ENCODE data around the gene SPIN2A. TPM values are rescaled to one million over a fixed set of nuclear protein-coding genes. Genes with fewer than 3 reads are reported as not detected.
A peak's percentile ranks its signal among the peaks of the same experiment; 100 is the strongest.
"Not testable (repeated sequence)": the region's sequence is repeated elsewhere in the genome, so short reads cannot be mapped to it uniquely, and the experiment has no call there.

The SPIN2A gene
- total RNA-seq, result under 1 TPM; 0.30 to 0.41 TPM

GRCh38 chrX:57137073-57137472 lies at the start of gene SPIN2A:
TSS of gene SPIN2A (minus strand) at chrX:57137397. CDS start at chrX:57136597, 800 bp downstream.
- H3K4me1 Mint-ChIP-seq, H3K4me3 Mint-ChIP-seq, H3K27me3 Mint-ChIP-seq, H3K27ac Mint-ChIP-seq, H3K36me3 Mint-ChIP-seq, H3K9me3 Mint-ChIP-seq, DNase-seq: not testable (repeated sequence)

GRCh38 chrX:57178605-57179004 lies 41.4 kb upstream of the SPIN2A start:
- H3K36me3 Mint-ChIP-seq, result no peaks in the 10 kb centered on the region
- no peaks in the 10 kb centered on the region for H3K27me3 Mint-ChIP-seq
- H3K4me3 Mint-ChIP-seq, result no peak overlapping the region
- H3K9me3 Mint-ChIP-seq, result peaks cover 15% of the 10 kb centered on the region
- DNase-seq, result no peak
- no peaks in the 10 kb centered on the region for H3K4me1 Mint-ChIP-seq
- H3K27ac Mint-ChIP-seq, result no peak overlapping the region

- Mint-ChIP-seq H3K4me3 (no peak overlapping the region), H3K27ac (no peak overlapping the region), H3K27me3 (no peaks in the 10 kb centered on the region), H3K9me3 (peaks cover 15% of the 10 kb centered on the region), H3K36me3 (peaks cover 2% of the 10 kb centered on the region), H3K4me1 (no peaks in the 10 kb centered on the region)
- no peak for DNase-seq
Observed at GRCh38 chrX:57177070-57177469, 39.9 kb upstream of the SPIN2A start.

GRCh38 chrX:57172544-57172943 lies 35.3 kb upstream of the SPIN2A start:
- DNase-seq, result no peak
- H3K36me3 Mint-ChIP-seq, result peaks cover 2% of the 10 kb centered on the region
- H3K27ac Mint-ChIP-seq, result no peak overlapping the region
- H3K4me1 Mint-ChIP-seq, result no peaks in the 10 kb centered on the region
- no peak overlapping the region for H3K4me3 Mint-ChIP-seq
- H3K9me3 Mint-ChIP-seq, result no peaks in the 10 kb centered on the region
- H3K27me3 Mint-ChIP-seq, result no peaks in the 10 kb centered on the region

GRCh38 chrX:57156397-57157049 lies 19.3 kb upstream of the SPIN2A start:
- peaks cover 18% of the 10 kb centered on the region for H3K9me3 Mint-ChIP-seq
- no peak overlapping the region for H3K4me3 Mint-ChIP-seq
- H3K36me3 Mint-ChIP-seq, result peaks cover 31% of the 10 kb centered on the region
- no peak for DNase-seq
- no peak overlapping the region for H3K27ac Mint-ChIP-seq
- no peaks in the 10 kb centered on the region for H3K4me1 Mint-ChIP-seq
- no peaks in the 10 kb centered on the region for H3K27me3 Mint-ChIP-seq

- H3K4me3 Mint-ChIP-seq, result no peak overlapping the region
- H3K27me3 Mint-ChIP-seq, result no peaks in the 10 kb centered on the region
- peaks cover 35% of the 10 kb centered on the region for H3K36me3 Mint-ChIP-seq
- no peaks in the 10 kb centered on the region for H3K4me1 Mint-ChIP-seq
- H3K9me3 Mint-ChIP-seq, result peaks cover 16% of the 10 kb centered on the region
- no peak overlapping the region for H3K27ac Mint-ChIP-seq
- DNase-seq, result no peak
Observed at GRCh38 chrX:57155171-57155570, 18.0 kb upstream of the SPIN2A start.

GRCh38 chrX:57152222-57152621 lies 15.0 kb upstream of the SPIN2A start:
- DNase-seq, H3K27me3 Mint-ChIP-seq, H3K4me3 Mint-ChIP-seq, H3K27ac Mint-ChIP-seq, H3K4me1 Mint-ChIP-seq: not testable (repeated sequence)
- Mint-ChIP-seq H3K36me3 (peaks cover 40% of the 10 kb centered on the region), H3K9me3 (peaks cover 18% of the 10 kb centered on the region)

- Mint-ChIP-seq H3K36me3 (no peaks in the 10 kb centered on the region), H3K27ac (no peak overlapping the region), H3K4me3 (no peak overlapping the region), H3K9me3 (no peaks in the 10 kb centered on the region), H3K27me3 (no peaks in the 10 kb centered on the region), H3K4me1 (peaks cover 4% of the 10 kb centered on the region)
- no peak for DNase-seq
Observed at GRCh38 chrX:57138674-57139073, 1.5 kb upstream of the SPIN2A start.

- no peak overlapping the region for H3K27ac Mint-ChIP-seq
- H3K27me3 Mint-ChIP-seq, result no peaks in the 10 kb centered on the region
- no peak for DNase-seq
- peaks cover 4% of the 10 kb centered on the region for H3K4me1 Mint-ChIP-seq
- no peaks in the 10 kb centered on the region for H3K9me3 Mint-ChIP-seq
- H3K4me3 Mint-ChIP-seq, result no peak overlapping the region
- H3K36me3 Mint-ChIP-seq, result no peaks in the 10 kb centered on the region
Observed at GRCh38 chrX:57137501-57137900, 304 bp upstream of the SPIN2A start.

GRCh38 chrX:57136589-57136988 lies 608 bp downstream of the SPIN2A start:
- not testable (repeated sequence) for H3K27me3 Mint-ChIP-seq, H3K4me3 Mint-ChIP-seq, H3K36me3 Mint-ChIP-seq, DNase-seq, H3K4me1 Mint-ChIP-seq, H3K27ac Mint-ChIP-seq, H3K9me3 Mint-ChIP-seq

GRCh38 chrX:57135287-57135686 lies 1.9 kb downstream of the SPIN2A start:
- Mint-ChIP-seq H3K9me3 (no peaks in the 10 kb centered on the region), H3K4me3 (no peak overlapping the region), H3K27me3 (no peaks in the 10 kb centered on the region), H3K36me3 (no peaks in the 10 kb centered on the region), H3K27ac (no peak overlapping the region), H3K4me1 (no peaks in the 10 kb centered on the region)
- DNase-seq, result no peak

- Mint-ChIP-seq H3K27ac (no peak overlapping the region), H3K36me3 (no peaks in the 10 kb centered on the region), H3K9me3 (no peaks in the 10 kb centered on the region)
Observed at GRCh38 chrX:57134702-57135101, 2.5 kb downstream of the SPIN2A start.

GRCh38 chrX:57133706-57134105 lies 3.5 kb downstream of the SPIN2A start:
- H3K27me3 Mint-ChIP-seq, result no peaks in the 10 kb centered on the region
- H3K36me3 Mint-ChIP-seq, result no peaks in the 10 kb centered on the region
- H3K9me3 Mint-ChIP-seq, result no peaks in the 10 kb centered on the region
- H3K4me1 Mint-ChIP-seq, result no peaks in the 10 kb centered on the region
- no peak for DNase-seq
- no peak overlapping the region for H3K4me3 Mint-ChIP-seq
- no peak overlapping the region for H3K27ac Mint-ChIP-seq

More at GRCh38 chrX:57134702-57135101, 2.5 kb downstream of the SPIN2A start:
- DNase-seq, result no peak
- Mint-ChIP-seq H3K27me3 (no peaks in the 10 kb centered on the region), H3K4me3 (no peak overlapping the region), H3K4me1 (no peaks in the 10 kb centered on the region)

- H3K27ac Mint-ChIP-seq, DNase-seq, H3K27me3 Mint-ChIP-seq, H3K4me1 Mint-ChIP-seq, H3K4me3 Mint-ChIP-seq, H3K36me3 Mint-ChIP-seq, H3K9me3 Mint-ChIP-seq: not testable (repeated sequence)
Observed at GRCh38 chrX:57133284-57133683, 3.9 kb downstream of the SPIN2A start.

- Mint-ChIP-seq H3K27me3 (no peaks in the 10 kb centered on the region), H3K4me1 (no peaks in the 10 kb centered on the region), H3K4me3 (no peak overlapping the region), H3K27ac (no peak overlapping the region), H3K36me3 (no peaks in the 10 kb centered on the region), H3K9me3 (no peaks in the 10 kb centered on the region)
- no peak for DNase-seq
Observed at GRCh38 chrX:57132046-57132445, 5.2 kb downstream of the SPIN2A start.

GRCh38 chrX:57121816-57122215 lies 15.4 kb downstream of the SPIN2A start:
- no peak for DNase-seq
- Mint-ChIP-seq H3K9me3 (no peaks in the 10 kb centered on the region), H3K36me3 (peaks cover 6% of the 10 kb centered on the region), H3K4me1 (peaks cover 5% of the 10 kb centered on the region), H3K27me3 (no peaks in the 10 kb centered on the region), H3K4me3 (peak overlapping the region; percentile 87), H3K27ac (peak overlapping the region; percentile 88)

Measured in activated naive CD8-positive, alpha-beta T cell treated with anti-CD3 and anti-CD28 coated beads for 36 hours (primary cell).